ENCODE results near the gene C1QC. TPM values are rescaled to one million over a fixed set of nuclear protein-coding genes. Genes with fewer than 3 reads are reported as not detected.
"Not testable (repeated sequence)": the region's sequence is repeated elsewhere in the genome, so short reads cannot be mapped to it uniquely, and the experiment has no call there.

The C1QC gene
- total RNA-seq, 1 experiment from 2014 or later = not detected

DNA sequence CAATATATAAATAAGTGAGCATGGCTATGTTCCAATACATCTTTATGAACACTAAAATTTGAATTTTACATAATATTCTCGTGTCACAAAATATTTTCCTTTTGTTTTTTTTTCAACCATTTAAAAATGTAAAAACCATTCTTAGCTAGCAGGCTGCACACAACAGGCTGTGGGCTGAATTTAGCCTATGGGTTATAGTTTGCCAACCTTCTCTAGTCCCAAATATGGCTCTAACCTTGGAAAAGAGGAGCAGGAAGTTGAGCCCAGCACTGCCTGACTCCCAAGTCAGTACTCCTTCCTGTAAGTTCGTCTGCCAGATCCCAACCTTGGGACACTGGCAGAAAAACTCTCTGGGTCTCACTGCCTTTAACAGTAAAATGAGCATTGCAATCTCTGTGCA lies 23.0 kb downstream of the C1QC start:
- H3K4me3 ChIP-seq (ENCODE audit: low read depth, low read length, poor library complexity, severe bottlenecking) = no peak overlapping the region
- no peak for TF ChIP-seq EZH2 (IDR thresholded peaks at IDR 0.05; ENCODE audit: borderline replicate concordance, low read depth, low read length, poor library complexity, severe bottlenecking)
- TF ChIP-seq, protein P1, sequence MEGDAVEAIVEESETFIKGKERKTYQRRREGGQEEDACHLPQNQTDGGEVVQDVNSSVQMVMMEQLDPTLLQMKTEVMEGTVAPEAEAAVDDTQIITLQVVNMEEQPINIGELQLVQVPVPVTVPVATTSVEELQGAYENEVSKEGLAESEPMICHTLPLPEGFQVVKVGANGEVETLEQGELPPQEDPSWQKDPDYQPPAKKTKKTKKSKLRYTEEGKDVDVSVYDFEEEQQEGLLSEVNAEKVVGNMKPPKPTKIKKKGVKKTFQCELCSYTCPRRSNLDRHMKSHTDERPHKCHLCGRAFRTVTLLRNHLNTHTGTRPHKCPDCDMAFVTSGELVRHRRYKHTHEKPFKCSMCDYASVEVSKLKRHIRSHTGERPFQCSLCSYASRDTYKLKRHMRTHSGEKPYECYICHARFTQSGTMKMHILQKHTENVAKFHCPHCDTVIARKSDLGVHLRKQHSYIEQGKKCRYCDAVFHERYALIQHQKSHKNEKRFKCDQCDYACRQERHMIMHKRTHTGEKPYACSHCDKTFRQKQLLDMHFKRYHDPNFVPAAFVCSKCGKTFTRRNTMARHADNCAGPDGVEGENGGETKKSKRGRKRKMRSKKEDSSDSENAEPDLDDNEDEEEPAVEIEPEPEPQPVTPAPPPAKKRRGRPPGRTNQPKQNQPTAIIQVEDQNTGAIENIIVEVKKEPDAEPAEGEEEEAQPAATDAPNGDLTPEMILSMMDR (conservative IDR thresholded peaks at IDR 0.05; ENCODE audit: low read depth, low read length) = no peak
- H3K9me3 ChIP-seq (ENCODE audit: low read depth, low read length, poor library complexity, severe bottlenecking) = no peaks in the 10 kb centered on the region
- H3K27me3 ChIP-seq (replicated peaks; ENCODE audit: insufficient read depth, low read depth, low read length, poor library complexity) = no peaks in the 10 kb centered on the region
- ChIA-PET CTCF (no interaction called here), POLR2A (ENCODE audit: low non-redundant PET) (no interaction called here)
- H3K36me3 ChIP-seq (ENCODE audit: insufficient read depth, low read length, poor library complexity, severe bottlenecking) = no peaks in the 10 kb centered on the region
- DNase-seq (ENCODE audit: low spot score) = no peak
- intact Hi-C loops (cut with micrococcal nuclease; ENCODE audit: unreplicated experiment) = no loop called here
- no TSS peak for BruUV-seq (replicated peaks)
- no peaks in the 10 kb centered on the region for H3K4me1 ChIP-seq (ENCODE audit: insufficient read depth, low read length, poor library complexity, severe bottlenecking)
- no peak overlapping the region for H3K27ac ChIP-seq (ENCODE audit: low read depth, low read length, poor library complexity, severe bottlenecking)

- H3K9me3 ChIP-seq (ENCODE audit: low read depth, low read length, poor library complexity, severe bottlenecking); H3K36me3 ChIP-seq (ENCODE audit: insufficient read depth, low read length, poor library complexity, severe bottlenecking); H3K27ac ChIP-seq (ENCODE audit: low read depth, low read length, poor library complexity, severe bottlenecking); BruUV-seq (replicated peaks); H3K4me3 ChIP-seq (ENCODE audit: low read depth, low read length, poor library complexity, severe bottlenecking); DNase-seq (ENCODE audit: low spot score); H3K4me1 ChIP-seq (ENCODE audit: insufficient read depth, low read length, poor library complexity, severe bottlenecking); H3K27me3 ChIP-seq (replicated peaks; ENCODE audit: insufficient read depth, low read depth, low read length, poor library complexity); intact Hi-C loops (cut with micrococcal nuclease; ENCODE audit: unreplicated experiment): not testable (repeated sequence)
- ChIA-PET CTCF (interaction anchor here (0.6 kb wide), 1 partner anchor 11 kb away, joined by 3 read pairs; no protein-coding TSS in a partner anchor), POLR2A (ENCODE audit: low non-redundant PET) (interaction anchor here (0.6 kb wide), 1 partner anchor 787 kb away, joined by 4 read pairs; no protein-coding TSS in a partner anchor)
These were observed 25.4 kb downstream of the C1QC start for GRCh38 chr1:22668840-22669239.

DNA sequence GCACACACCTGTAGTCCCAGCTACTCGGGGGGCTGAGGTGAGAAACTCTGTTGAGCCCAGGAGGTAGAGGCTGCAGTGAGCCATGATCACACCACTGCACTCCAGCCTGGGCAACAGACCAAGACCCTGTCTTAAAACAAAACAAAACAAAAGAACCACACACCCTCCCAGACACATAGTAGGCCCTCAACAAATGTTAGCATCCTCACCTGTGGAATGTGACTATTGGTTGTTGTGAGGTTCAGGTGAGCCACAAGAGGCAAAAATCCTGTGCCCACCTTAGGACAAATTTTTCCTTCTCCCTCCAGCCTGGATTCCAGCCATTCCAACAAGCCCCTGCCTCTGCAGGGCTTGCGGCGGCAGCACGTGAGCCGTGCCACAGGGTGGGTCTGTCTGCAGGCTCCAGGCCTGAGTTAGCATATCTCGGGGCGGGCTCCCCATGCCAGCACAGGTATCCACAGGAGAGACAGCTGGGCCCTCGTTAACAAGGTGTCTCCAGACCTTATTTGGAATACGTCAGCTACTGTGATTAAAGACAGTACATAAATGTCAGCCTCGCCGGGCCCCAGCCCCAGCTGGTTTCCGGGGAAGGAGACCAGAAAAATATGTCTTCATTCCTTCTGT lies 27.0 kb downstream of the C1QC start:
- ChIA-PET POLR2A (ENCODE audit: low non-redundant PET) (no interaction called here), CTCF (no interaction called here)
- Histone ChIP-seq H3K4me3 (ENCODE audit: low read depth, low read length, poor library complexity, severe bottlenecking) (no peak overlapping the region), H3K27me3 (replicated peaks; ENCODE audit: insufficient read depth, low read depth, low read length, poor library complexity) (no peaks in the 10 kb centered on the region), H3K9me3 (ENCODE audit: low read depth, low read length, poor library complexity, severe bottlenecking) (no peaks in the 10 kb centered on the region), H3K36me3 (ENCODE audit: insufficient read depth, low read length, poor library complexity, severe bottlenecking) (no peaks in the 10 kb centered on the region), H3K4me1 (ENCODE audit: insufficient read depth, low read length, poor library complexity, severe bottlenecking) (no peaks in the 10 kb centered on the region), H3K27ac (ENCODE audit: low read depth, low read length, poor library complexity, severe bottlenecking) (no peak overlapping the region)
- no peak for TF ChIP-seq EZH2 (IDR thresholded peaks at IDR 0.05; ENCODE audit: borderline replicate concordance, low read depth, low read length, poor library complexity, severe bottlenecking)
- TF ChIP-seq, protein P1 (conservative IDR thresholded peaks at IDR 0.05; ENCODE audit: low read depth, low read length) = no peak
- no TSS peak for BruUV-seq (replicated peaks)
- DNase-seq (ENCODE audit: low spot score) = no peak
- intact Hi-C loops (cut with micrococcal nuclease; ENCODE audit: unreplicated experiment) = loop anchor here (10.0 kb wide), 1 partner anchor 214 kb away; no protein-coding TSS in a partner anchor

DNA sequence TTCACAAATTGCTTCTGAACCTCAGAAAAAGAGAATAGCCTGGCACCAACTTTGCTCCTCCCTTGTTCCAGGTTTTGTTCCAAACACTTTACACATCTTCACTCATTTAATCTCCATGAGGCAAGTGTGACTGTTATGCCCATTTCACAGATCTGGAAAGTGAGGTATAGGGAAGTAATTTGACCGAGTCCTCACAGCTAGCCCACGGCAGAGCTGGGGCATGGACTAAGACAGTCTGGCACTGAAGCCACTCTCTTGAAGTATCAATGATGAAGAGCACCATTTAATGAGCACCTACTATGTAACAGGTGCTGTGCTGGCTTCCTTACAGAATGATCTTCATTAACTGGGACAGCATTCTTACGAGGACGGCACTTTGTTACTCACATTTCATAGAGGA lies 28.6 kb downstream of the C1QC start:
- Histone ChIP-seq H3K4me3 (ENCODE audit: low read depth, low read length, poor library complexity, severe bottlenecking) (no peak overlapping the region), H3K27me3 (replicated peaks; ENCODE audit: insufficient read depth, low read depth, low read length, poor library complexity) (no peaks in the 10 kb centered on the region), H3K9me3 (ENCODE audit: low read depth, low read length, poor library complexity, severe bottlenecking) (no peaks in the 10 kb centered on the region), H3K4me1 (ENCODE audit: insufficient read depth, low read length, poor library complexity, severe bottlenecking) (peaks cover 3% of the 10 kb centered on the region), H3K36me3 (ENCODE audit: insufficient read depth, low read length, poor library complexity, severe bottlenecking) (no peaks in the 10 kb centered on the region), H3K27ac (ENCODE audit: low read depth, low read length, poor library complexity, severe bottlenecking) (no peak overlapping the region)
- ChIA-PET POLR2A (ENCODE audit: low non-redundant PET) (no interaction called here), CTCF (no interaction called here)
- intact Hi-C loops (cut with micrococcal nuclease; ENCODE audit: unreplicated experiment) = loop anchor here (10.0 kb wide), 1 partner anchor 213 kb away; no protein-coding TSS in a partner anchor
- no peak for DNase-seq (ENCODE audit: low spot score)
- TF ChIP-seq, protein P1 (conservative IDR thresholded peaks at IDR 0.05; ENCODE audit: low read depth, low read length) = no peak
- no peak for TF ChIP-seq EZH2 (IDR thresholded peaks at IDR 0.05; ENCODE audit: borderline replicate concordance, low read depth, low read length, poor library complexity, severe bottlenecking)
- BruUV-seq (replicated peaks) = no TSS peak

All from A673 (cell line).